Keratinocyte (primary cell): Measurements from ENCODE around the gene ATP6V0B. TPM values are rescaled to one million over a fixed set of nuclear protein-coding genes. Genes with fewer than 3 reads are reported as not detected.

Experiments used
- DNase-seq: peaks from one replicate; pipeline ENCODE4 v3.0.0-alpha.2; 2011; ENCODE audit warnings: low read depth, missing footprints, low spot score
- FAIRE-seq: peaks from 2 replicates; lab custom pipeline; 2011; peaks lifted over from hg19 to GRCh38; lab: Jason Lieb, UNC
- H2AFZ ChIP-seq: 2 replicates; pipeline ENCODE4 v1.6.0; 2012; ENCODE audit warnings: low read length, control low read depth, inconsistent platforms; ENCODE audit not compliant: control insufficient read depth
- H3K27ac ChIP-seq: 2 replicates; pipeline ENCODE4 v1.5.1; 2011; ENCODE audit warnings: low read length; ENCODE audit not compliant: control insufficient read depth, insufficient read depth
- H3K27me3 ChIP-seq: 3 replicates; pipeline ENCODE4 v1.6.0; 2011; ENCODE audit warnings: low read length; ENCODE audit not compliant: control insufficient read depth, insufficient read depth; ENCODE audit errors: extremely low read depth
- H3K36me3 ChIP-seq, 2 experiments: 2 replicates in 1 of 2; 3 replicates in 1 of 2; pipeline ENCODE4 v1.5.1; 2011; ENCODE audit warnings: low read length in 2 of 2, mild to moderate bottlenecking in 1 of 2; ENCODE audit not compliant: control insufficient read depth in 2 of 2, insufficient read depth in 2 of 2; ENCODE audit errors: extremely low read depth in 1 of 2
- H3K4me1 ChIP-seq: 3 replicates; pipeline ENCODE4 v1.5.1; 2011; ENCODE audit warnings: low read length; ENCODE audit not compliant: control insufficient read depth, insufficient read depth; ENCODE audit errors: extremely low read depth
- H3K4me2 ChIP-seq: 3 replicates; pipeline ENCODE4 v1.6.0; 2011; ENCODE audit warnings: low read depth, low read length; ENCODE audit not compliant: control insufficient read depth, insufficient read depth; ENCODE audit errors: extremely low read depth
- H3K4me3 ChIP-seq, 3 experiments: fragments of 200-600 bp in 1 of 3; sonication (generic) in 1 of 3; 2 replicates in 2 of 3; 3 replicates in 1 of 3; pipeline ENCODE4 v1.5.1; 2011 to 2016; ENCODE audit warnings: low read length in 3 of 3, mild to moderate bottlenecking in 3 of 3, control low read depth in 2 of 3, inconsistent platforms in 1 of 3, low read depth in 1 of 3, mixed read lengths in 1 of 3, mixed run types in 1 of 3, moderate library complexity in 1 of 3; ENCODE audit not compliant: control insufficient read depth in 2 of 3, insufficient read depth in 2 of 3; ENCODE audit errors: extremely low read depth in 1 of 3
- H3K79me2 ChIP-seq: 2 replicates; pipeline ENCODE4 v1.6.0; 2012; ENCODE audit warnings: low read length; ENCODE audit not compliant: control insufficient read depth, insufficient read depth
- H3K9ac ChIP-seq: 3 replicates; pipeline ENCODE4 v1.6.0; 2011; ENCODE audit warnings: low read length; ENCODE audit not compliant: control insufficient read depth, insufficient read depth; ENCODE audit errors: extremely low read depth
- H3K9me1 ChIP-seq: 3 replicates; pipeline ENCODE4 v1.6.0; 2011; ENCODE audit warnings: low read length; ENCODE audit not compliant: control insufficient read depth, insufficient read depth; ENCODE audit errors: extremely low read depth
- H3K9me3 ChIP-seq: 2 replicates; pipeline ENCODE4 v1.5.1; 2012; ENCODE audit warnings: low read depth, low read length; ENCODE audit not compliant: control insufficient read depth
- H4K20me1 ChIP-seq: 3 replicates; pipeline ENCODE4 v1.6.0; 2011; ENCODE audit warnings: low read length; ENCODE audit not compliant: control insufficient read depth, insufficient read depth; ENCODE audit errors: extremely low read depth
- EZH2 ChIP-seq: IDR thresholded peaks from one replicate; pipeline ENCODE4 v1.6.1; 2012; ENCODE audit warnings: inconsistent platforms, mild to moderate bottlenecking, low read length, moderate library complexity
- dilution Hi-C: fragments of 300-500 bp; cut with MboI; formaldehyde crosslinking; loops from one replicate; pipeline ENCODE4 v1.7.0; 2020; ENCODE audit warnings: low sequenced_read_pairs; ENCODE audit not compliant: extremely low pct_ligation_motif_present
- polyA plus RNA-seq, 5 experiments: library from polyadenylated mRNA; depleted of rRNA in 3 of 5; stranded (reverse) in 3 of 5; stranded (forward) in 1 of 5; unstranded in 1 of 5; fragments of >200 nt; gene quantifications; 1 replicate in 1 of 5; 2 replicates in 3 of 5; 3 replicates in 1 of 5; pipeline versions ENCODE4 v1.2.1 to v1.2.3, GENCODE V29; 2011 to 2012; ENCODE audit warnings: missing spikeins in 2 of 5, low read depth in 1 of 5, low replicate concordance in 1 of 5
- TF ChIP-seq, protein P1 (sequence below), 3 experiments: IDR thresholded peaks in 1 of 3; conservative IDR thresholded peaks in 1 of 3; optimal IDR thresholded peaks in 1 of 3; 2 replicates in 2 of 3; 3 replicates in 1 of 3; pipeline versions ENCODE3 to v1.5.1; 2011; ENCODE audit warnings: low read length in 3 of 3, mild to moderate bottlenecking in 3 of 3, moderate library complexity in 2 of 3, control low read depth in 1 of 3, inconsistent platforms in 1 of 3; ENCODE audit not compliant: insufficient read depth in 2 of 3; ENCODE audit errors: extremely low read depth in 1 of 3

ATP6V0B gene
- polyA plus RNA-seq, 1 donor (not counting 4 experiments of a cell fraction or from before 2014, with no cell fraction given) = 195 TPM

DNA sequence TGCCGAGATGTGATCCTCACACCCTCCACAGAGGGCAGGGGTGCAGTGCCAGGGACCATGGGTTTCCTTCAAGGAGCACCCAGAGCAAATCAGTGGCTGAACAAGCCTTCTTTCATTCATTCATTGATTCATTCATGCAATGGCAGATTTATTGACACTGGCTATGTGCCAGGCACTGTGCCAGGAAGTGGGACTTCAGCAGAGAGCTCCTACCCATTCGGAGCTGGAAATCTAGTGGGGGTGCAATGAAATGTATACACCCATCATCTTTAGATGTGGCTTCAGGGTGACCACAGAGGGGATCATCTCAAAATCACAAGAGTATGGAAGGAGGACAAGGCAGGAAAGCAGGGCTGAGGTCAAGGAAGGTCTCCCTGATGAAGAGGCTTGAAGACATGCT, 37.6 kb downstream of the ATP6V0B start:
- FAIRE-seq = no peak
- TF ChIP-seq EZH2 = no peak
- peaks cover 0 to 2% of the 10 kb centered on the region in 2 experiments for H3K36me3 ChIP-seq
- no peaks in the 10 kb centered on the region for H3K4me1 ChIP-seq
- no peaks in the 10 kb centered on the region for H3K27me3 ChIP-seq
- no peak overlapping the region for H3K4me3 ChIP-seq
- no peak overlapping the region for H3K27ac ChIP-seq
- no peak overlapping the region for H3K4me2 ChIP-seq
- H4K20me1 ChIP-seq = peaks cover 3% of the 10 kb centered on the region
- H2AFZ ChIP-seq = no peak overlapping the region
- H3K79me2 ChIP-seq = no peaks in the 10 kb centered on the region
- no peak overlapping the region for H3K9ac ChIP-seq
- no peak for DNase-seq
- H3K9me1 ChIP-seq = no peaks in the 10 kb centered on the region
- no peaks in the 10 kb centered on the region for H3K9me3 ChIP-seq
- dilution Hi-C loops = no loop called here

DNA sequence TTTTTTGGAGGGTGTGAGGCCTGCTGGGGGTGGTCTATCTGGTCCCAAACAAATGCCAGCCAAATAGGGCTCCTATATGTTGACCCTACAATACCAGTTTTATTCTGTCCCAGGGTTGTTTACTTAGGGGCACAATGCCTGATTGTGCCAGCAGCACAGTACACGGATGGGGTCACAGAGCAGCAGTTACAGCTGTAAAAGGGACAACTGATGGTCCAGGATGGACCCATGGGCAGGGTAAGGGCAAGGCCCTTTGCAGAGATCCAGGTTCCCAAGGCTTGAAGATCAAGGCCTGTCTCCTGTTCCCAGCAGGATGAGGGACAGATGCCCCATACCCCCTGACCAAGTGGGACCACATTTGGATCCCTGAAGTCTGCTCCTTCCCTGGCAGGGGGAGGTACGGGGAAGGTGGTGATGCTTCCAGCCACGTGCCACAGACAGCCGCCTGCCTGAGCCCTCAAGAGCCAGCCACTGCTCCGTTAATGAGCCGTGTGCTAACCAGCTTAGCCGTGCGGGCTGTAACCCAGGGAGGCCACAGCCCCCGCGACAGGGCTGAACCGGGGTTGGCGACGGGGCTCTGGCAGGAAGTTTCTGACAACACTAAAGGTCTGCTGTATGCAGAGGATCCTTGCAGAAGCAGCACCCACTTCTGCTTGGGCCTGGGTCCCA, 38.3 kb downstream of the ATP6V0B start:
- DNase-seq (no peak), FAIRE-seq (no peak)
- no peaks in the 10 kb centered on the region for H3K4me1 ChIP-seq
- H3K4me3 ChIP-seq = no peak overlapping the region
- H3K9ac ChIP-seq = no peak overlapping the region
- H4K20me1 ChIP-seq = peaks cover 3% of the 10 kb centered on the region
- no peaks in the 10 kb centered on the region for H3K9me1 ChIP-seq
- H3K79me2 ChIP-seq = no peaks in the 10 kb centered on the region
- peaks cover 0 to 6% of the 10 kb centered on the region in 2 experiments for H3K36me3 ChIP-seq
- no peak overlapping the region for H3K4me2 ChIP-seq
- no peak overlapping the region for H3K27ac ChIP-seq
- TF ChIP-seq, protein P1, sequence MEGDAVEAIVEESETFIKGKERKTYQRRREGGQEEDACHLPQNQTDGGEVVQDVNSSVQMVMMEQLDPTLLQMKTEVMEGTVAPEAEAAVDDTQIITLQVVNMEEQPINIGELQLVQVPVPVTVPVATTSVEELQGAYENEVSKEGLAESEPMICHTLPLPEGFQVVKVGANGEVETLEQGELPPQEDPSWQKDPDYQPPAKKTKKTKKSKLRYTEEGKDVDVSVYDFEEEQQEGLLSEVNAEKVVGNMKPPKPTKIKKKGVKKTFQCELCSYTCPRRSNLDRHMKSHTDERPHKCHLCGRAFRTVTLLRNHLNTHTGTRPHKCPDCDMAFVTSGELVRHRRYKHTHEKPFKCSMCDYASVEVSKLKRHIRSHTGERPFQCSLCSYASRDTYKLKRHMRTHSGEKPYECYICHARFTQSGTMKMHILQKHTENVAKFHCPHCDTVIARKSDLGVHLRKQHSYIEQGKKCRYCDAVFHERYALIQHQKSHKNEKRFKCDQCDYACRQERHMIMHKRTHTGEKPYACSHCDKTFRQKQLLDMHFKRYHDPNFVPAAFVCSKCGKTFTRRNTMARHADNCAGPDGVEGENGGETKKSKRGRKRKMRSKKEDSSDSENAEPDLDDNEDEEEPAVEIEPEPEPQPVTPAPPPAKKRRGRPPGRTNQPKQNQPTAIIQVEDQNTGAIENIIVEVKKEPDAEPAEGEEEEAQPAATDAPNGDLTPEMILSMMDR (optimal IDR thresholded peaks at IDR 0.05 in 1 of 3, IDR thresholded peaks at IDR 0.05 in 1 of 3, conservative IDR thresholded peaks at IDR 0.05 in 1 of 3; ENCODE audit: extremely low read depth in 1 of 3, insufficient read depth in 2 of 3, low read length in 3 of 3) = no peak
- TF ChIP-seq EZH2 = no peak
- dilution Hi-C loops = no loop called here
- no peaks in the 10 kb centered on the region for H3K9me3 ChIP-seq
- H3K27me3 ChIP-seq = no peaks in the 10 kb centered on the region
- no peak overlapping the region for H2AFZ ChIP-seq

GRCh38 chr1:44013949-44014348, 39.2 kb downstream of the ATP6V0B start:
- Histone ChIP-seq H3K9ac (no peak overlapping the region), H3K4me2 (no peak overlapping the region), H3K79me2 (no peaks in the 10 kb centered on the region), H3K27me3 (no peaks in the 10 kb centered on the region), H2AFZ (no peak overlapping the region), H3K4me1 (no peaks in the 10 kb centered on the region), H3K4me3 (no peak overlapping the region), H3K27ac (no peak overlapping the region), H3K9me1 (no peaks in the 10 kb centered on the region), H3K36me3 (peaks cover 0 to 6% of the 10 kb centered on the region in 2 experiments), H3K9me3 (no peaks in the 10 kb centered on the region), H4K20me1 (peaks cover 3% of the 10 kb centered on the region)
- TF ChIP-seq, protein P1 (optimal IDR thresholded peaks at IDR 0.05 in 1 of 3, IDR thresholded peaks at IDR 0.05 in 1 of 3, conservative IDR thresholded peaks at IDR 0.05 in 1 of 3; ENCODE audit: extremely low read depth in 1 of 3, insufficient read depth in 2 of 3, low read length in 3 of 3) = no peak
- no peak for TF ChIP-seq EZH2
- dilution Hi-C loops = no loop called here
- DNase-seq = no peak
- no peak for FAIRE-seq
